GM21360 (cell line): ENCODE measurements around the gene BCAT1.

ENCODE experiments used
- ATAC-seq: cut with Tn5 transposase; IDR thresholded peaks from one replicate; pipeline ENCODE4 v1.9.1; 2021; ENCODE audit warnings: mild to moderate bottlenecking, moderate library complexity; ENCODE audit not compliant: unreplicated experiment

The BCAT1 gene

DNA sequence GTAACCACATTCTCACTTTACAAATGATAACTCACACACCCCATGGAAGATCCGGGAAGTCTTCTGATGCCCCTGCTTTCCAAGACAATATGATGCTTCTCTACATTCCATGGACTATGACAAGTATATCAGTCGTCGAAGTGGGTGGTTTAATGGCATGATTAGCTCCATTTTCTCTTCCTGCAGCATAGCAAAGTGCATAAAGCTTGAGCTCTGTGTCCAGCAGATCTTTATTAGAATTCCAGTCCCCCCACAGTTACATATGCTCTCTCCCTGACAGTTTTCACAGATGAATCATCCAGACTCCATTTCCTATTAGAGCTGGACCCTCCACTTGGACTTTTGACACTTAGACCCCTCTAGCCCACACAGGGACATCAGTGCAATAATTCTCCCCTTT, 174.9 kb downstream of the BCAT1 start:
- ATAC-seq, result no peak

DNA sequence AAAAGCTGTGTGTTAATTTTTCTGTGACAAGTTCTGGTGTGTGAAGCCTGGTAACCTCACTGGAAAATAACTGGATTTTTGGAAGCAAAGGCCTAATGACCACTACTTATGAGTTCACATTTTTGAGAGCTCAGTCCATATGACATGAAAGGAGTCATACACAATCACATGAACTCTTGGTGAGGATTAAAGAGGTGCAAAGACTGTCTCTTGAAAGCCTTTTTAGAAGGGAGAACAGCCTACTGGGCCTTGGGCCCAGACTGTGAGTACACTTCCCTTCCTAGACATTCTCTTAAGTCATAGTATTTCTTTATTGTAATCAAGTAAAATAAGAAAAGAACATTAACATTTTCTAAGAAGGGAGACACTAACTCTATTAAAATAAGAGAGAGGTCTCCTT, 176.1 kb downstream of the BCAT1 start:
- ATAC-seq, result no peak

DNA sequence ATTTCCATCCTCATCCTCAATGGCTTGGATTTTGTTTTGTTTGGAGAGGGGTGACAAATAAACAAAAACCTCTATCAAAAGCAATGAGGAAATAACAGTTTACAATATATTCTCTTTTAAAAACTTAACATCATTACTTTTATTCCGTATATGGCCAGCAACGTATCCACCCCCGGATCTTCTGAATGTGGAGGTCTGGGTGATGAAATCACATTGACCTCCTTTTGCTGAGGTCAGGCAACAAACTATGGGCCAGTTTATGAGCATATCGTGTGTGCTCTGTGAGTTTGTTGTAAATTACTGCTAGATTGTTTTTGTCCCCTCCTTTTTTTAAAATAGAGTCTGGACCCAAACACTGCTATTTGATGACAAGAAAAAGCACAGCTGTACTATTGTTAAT, 178.1 kb downstream of the BCAT1 start:
- ATAC-seq, result no peak

DNA sequence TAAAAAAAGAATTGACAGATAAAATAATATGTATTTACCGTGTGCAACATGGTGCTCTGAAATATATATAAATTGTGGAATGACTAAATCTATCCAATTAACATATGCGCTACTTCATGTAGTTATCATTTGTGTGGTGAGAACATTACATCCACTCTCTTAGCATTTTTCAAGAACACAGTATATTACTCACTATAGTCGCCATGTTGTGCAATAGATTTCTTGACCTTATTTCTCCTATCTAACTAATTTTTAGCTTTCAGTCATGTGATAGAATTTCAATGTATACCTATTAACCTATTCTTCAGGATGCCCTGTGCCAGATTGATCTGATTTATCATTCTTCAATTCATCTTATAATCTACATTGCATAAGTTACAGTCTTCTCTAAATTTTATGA, 178.6 kb downstream of the BCAT1 start:
- no peak for ATAC-seq

DNA sequence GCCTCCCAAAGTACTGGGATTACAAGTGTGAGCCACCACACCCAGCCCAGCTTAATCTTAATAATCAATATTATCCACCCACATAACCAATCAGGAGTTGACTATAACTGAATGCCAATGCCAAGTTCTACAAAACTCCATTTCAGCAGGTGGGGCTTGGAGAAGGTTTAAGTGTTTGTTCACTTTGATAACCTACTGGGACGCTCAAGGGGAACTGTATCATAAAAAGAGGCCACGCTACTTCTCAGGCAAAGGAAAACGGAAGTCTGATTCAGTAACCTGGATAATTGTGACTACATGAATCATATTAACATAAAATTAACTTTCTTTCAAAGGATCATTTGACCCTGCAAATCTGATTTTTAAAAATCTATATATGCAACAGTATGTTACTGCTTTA, 179.2 kb downstream of the BCAT1 start:
- no peak for ATAC-seq

DNA sequence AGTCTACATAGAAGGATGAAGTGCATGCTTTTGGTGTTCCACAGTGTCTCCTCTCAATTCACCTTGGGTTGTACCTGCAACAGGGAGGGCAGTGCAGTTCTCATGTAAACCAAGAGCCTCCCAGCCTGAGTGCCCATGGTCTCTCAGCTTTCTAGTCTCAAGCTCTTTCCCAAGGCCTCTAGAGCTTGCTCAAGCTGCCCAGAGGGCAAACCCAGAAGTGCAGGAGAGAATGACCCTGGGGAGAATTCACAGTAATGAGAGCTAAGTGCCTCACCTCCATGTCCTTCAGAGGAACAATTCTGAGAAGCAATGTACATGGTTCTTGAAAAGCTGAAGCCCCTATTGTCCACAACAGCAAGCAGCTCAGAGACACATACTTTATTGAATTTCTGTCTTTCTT, 180.5 kb downstream of the BCAT1 start:
- ATAC-seq, result no peak

DNA sequence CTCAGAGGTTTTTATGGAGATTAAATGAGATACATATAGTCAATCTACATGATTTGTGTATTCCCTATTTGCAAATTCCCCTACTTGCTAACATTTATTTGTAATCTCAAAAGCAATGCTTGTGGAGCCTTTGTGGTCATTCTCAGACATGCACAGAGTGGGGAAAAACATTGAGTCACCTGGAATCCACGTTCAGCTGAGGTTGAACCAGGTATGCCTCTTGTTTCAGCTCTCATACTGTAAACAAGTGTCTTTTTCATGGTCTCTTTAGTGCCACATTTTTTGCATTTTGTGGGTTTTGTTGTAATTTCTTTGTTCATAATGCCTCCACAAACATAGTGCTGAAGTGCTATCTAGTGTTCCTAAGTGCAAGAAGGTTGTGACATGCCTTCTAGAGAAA, 181.9 kb downstream of the BCAT1 start:
- ATAC-seq, result no peak

DNA sequence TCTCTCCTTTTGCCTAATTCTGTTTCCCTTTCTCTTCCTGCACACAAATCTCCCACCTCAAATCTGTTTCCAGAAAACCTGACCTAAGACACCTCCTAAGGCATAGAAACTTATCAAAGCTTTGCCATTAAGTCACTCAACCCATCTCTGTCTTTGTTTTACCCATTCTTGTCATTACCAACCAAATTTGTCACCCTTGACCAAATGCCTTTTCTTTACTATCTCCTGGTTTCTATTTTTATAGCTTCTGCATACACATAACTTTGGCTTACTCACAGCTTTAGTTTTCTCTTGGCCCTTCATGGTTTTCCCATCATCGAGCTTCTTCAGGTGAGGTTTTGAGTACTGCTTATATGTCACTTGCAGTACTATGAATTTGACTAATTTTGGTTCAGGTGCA, 184.2 kb downstream of the BCAT1 start:
- no peak for ATAC-seq

DNA sequence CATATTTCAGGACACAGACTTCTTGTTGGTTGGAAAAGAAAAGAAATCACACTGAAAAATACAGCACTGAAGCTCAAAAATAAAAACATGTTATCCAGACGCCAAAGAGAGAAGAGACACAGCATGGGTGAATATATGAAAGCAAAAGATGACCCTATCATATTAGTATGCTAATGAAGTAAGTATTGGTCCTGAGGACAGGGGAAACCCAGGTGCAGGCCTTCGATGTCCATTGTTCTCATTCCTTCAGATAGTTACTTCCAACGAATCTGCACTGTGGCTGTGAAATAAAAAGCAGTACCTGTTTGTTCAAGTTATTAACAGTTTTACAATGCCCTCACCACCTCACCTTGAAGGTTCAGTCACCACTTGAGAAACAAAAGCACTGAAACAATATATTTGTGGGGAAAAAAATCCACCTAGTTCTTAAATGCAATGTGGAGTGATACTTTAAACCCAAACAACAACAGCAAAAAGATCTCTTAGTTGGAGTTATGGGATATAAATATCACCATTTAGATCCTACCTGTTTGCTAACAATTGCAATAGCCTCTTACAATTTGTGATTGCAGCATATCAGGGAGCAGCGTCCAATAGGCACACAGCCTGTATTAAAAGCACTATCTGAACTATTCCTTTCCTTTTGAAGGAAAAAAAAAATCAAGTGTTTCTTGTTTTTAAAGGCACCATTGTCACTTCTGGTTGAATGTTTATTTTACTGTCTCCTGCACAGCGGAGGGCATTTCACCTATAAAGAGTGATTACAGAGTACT, 188.1 kb downstream of the BCAT1 start:
- no peak for ATAC-seq

DNA sequence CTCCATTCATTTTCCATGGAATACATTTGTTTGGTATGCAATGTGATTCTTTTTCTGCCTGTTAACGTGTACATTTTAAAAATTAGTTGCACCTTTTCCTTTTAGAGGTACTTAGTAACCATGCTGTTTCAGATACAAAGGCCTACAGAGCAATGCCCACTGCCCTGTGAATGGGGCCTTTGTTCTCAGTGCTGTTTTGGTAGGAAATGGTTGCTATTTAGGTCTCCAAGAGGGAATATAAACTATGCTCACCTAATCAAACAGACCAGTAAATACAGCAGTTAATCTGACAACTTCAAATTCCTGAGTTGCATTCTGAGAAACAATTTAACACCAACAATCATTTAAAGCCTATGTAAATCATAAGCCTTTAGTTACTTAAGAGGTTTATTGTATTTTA, 188.7 kb downstream of the BCAT1 start:
- no peak for ATAC-seq
